NCI-H2196 treated with DMSO at 0.1 percent for 48 hours (cell line): ENCODE data around the gene PIK3CD.
A peak's percentile ranks its signal among the peaks of the same experiment; 100 is the strongest.
"Not testable (repeated sequence)": the region's sequence is repeated elsewhere in the genome, so short reads cannot be mapped to it uniquely, and the experiment has no call there.

Experiments
- DNase-seq: peaks from one replicate; lab custom pipeline; 2025; ENCODE audit not compliant: unreplicated experiment; lab: John Stamatoyannopoulos, UW

PIK3CD gene

GRCh38 chr1:9654051-9654833 is 2.7 kb downstream of the PIK3CD start:
- no peak for DNase-seq

GRCh38 chr1:9654834-9655723 is 3.5 kb downstream of the PIK3CD start:
- DNase-seq = no peak

GRCh38 chr1:9655836-9656235 is 4.3 kb downstream of the PIK3CD start:
- no peak for DNase-seq

- no peak for DNase-seq
These were observed 6.0 kb downstream of the PIK3CD start for GRCh38 chr1:9657521-9658032.

- no peak for DNase-seq
These were observed 6.7 kb downstream of the PIK3CD start for GRCh38 chr1:9658199-9658598.

- DNase-seq = no peak
These were observed 7.8 kb downstream of the PIK3CD start for GRCh38 chr1:9659328-9659727.

GRCh38 chr1:9663257-9663656 is 11.7 kb downstream of the PIK3CD start:
- DNase-seq = no peak

GRCh38 chr1:9665193-9665592 is 13.7 kb downstream of the PIK3CD start:
- no peak for DNase-seq

GRCh38 chr1:9668080-9668479 is 16.5 kb downstream of the PIK3CD start:
- no peak for DNase-seq

- DNase-seq = no peak
These were observed 18.6 kb downstream of the PIK3CD start for GRCh38 chr1:9670085-9670484.

- DNase-seq = no peak
These were observed 20.0 kb downstream of the PIK3CD start for GRCh38 chr1:9671377-9672140.

GRCh38 chr1:9672444-9672843 is 20.9 kb downstream of the PIK3CD start:
- no peak for DNase-seq

- DNase-seq = no peak
These were observed 23.9 kb downstream of the PIK3CD start for GRCh38 chr1:9675393-9675792.

GRCh38 chr1:9676128-9676527 is 24.6 kb downstream of the PIK3CD start:
- not testable (repeated sequence) for DNase-seq

- no peak for DNase-seq
These were observed 25.4 kb downstream of the PIK3CD start for GRCh38 chr1:9676815-9677393.

- DNase-seq = no peak
These were observed 28.6 kb downstream of the PIK3CD start for GRCh38 chr1:9680091-9680490.

GRCh38 chr1:9680828-9681227 is 29.3 kb downstream of the PIK3CD start:
- DNase-seq = no peak

GRCh38 chr1:9684801-9685200 is 33.3 kb downstream of the PIK3CD start:
- DNase-seq = no peak

- peak; percentile 41 for DNase-seq
These were observed 35.8 kb downstream of the PIK3CD start for GRCh38 chr1:9687120-9687873.
